ENCODE measurements around the gene CGGBP1.
"Not testable (repeated sequence)": the region's sequence is repeated elsewhere in the genome, so short reads cannot be mapped to it uniquely, and the experiment has no call there.

Gene CGGBP1

GRCh38 chr3:88028876-88029275 lies 29.9 kb downstream of the CGGBP1 start:
- TF ChIP-seq ZFX (IDR thresholded peaks at IDR 0.05; ENCODE audit: borderline replicate concordance) = no peak
- no peak overlapping the region for H3K27ac ChIP-seq

GRCh38 chr3:88025001-88025552 lies 33.7 kb downstream of the CGGBP1 start:
- H3K27ac ChIP-seq = no peak overlapping the region

GRCh38 chr3:88019024-88019423 lies 39.8 kb downstream of the CGGBP1 start:
- no peak for TF ChIP-seq CTCF (IDR thresholded peaks at IDR 0.05)
- TF ChIP-seq ZFX (IDR thresholded peaks at IDR 0.05; ENCODE audit: borderline replicate concordance) = no peak
- H3K27ac ChIP-seq = no peak overlapping the region

More at GRCh38 chr3:88025001-88025552, 33.7 kb downstream of the CGGBP1 start:
- no peak for TF ChIP-seq ZFX (IDR thresholded peaks at IDR 0.05; ENCODE audit: borderline replicate concordance)
- no peak for TF ChIP-seq CTCF (IDR thresholded peaks at IDR 0.05)

GRCh38 chr3:88015656-88016055 lies 43.1 kb downstream of the CGGBP1 start:
- not testable (repeated sequence) for H3K27ac ChIP-seq

GRCh38 chr3:88013592-88013991 lies 45.2 kb downstream of the CGGBP1 start:
- TF ChIP-seq CTCF (IDR thresholded peaks at IDR 0.05) = no peak
- no peak for TF ChIP-seq ZFX (IDR thresholded peaks at IDR 0.05; ENCODE audit: borderline replicate concordance)
- no peak overlapping the region for H3K27ac ChIP-seq

GRCh38 chr3:88010810-88011209 lies 48.0 kb downstream of the CGGBP1 start:
- TF ChIP-seq ZFX (IDR thresholded peaks at IDR 0.05; ENCODE audit: borderline replicate concordance) (no peak), CTCF (IDR thresholded peaks at IDR 0.05) (no peak)
- no peak overlapping the region for H3K27ac ChIP-seq

GRCh38 chr3:88009066-88009465 lies 49.7 kb downstream of the CGGBP1 start:
- H3K27ac ChIP-seq = no peak overlapping the region

GRCh38 chr3:88005066-88005465 lies 53.7 kb downstream of the CGGBP1 start:
- H3K27ac ChIP-seq = no peak overlapping the region
- no peak for TF ChIP-seq ZFX (IDR thresholded peaks at IDR 0.05; ENCODE audit: borderline replicate concordance)
- peak; percentile 41 for TF ChIP-seq CTCF (IDR thresholded peaks at IDR 0.05)

More at GRCh38 chr3:88009066-88009465, 49.7 kb downstream of the CGGBP1 start:
- TF ChIP-seq CTCF (IDR thresholded peaks at IDR 0.05) = no peak
- TF ChIP-seq ZFX (IDR thresholded peaks at IDR 0.05; ENCODE audit: borderline replicate concordance) = no peak

Data from 22Rv1 (cell line).